ENCODE measurements around the gene WASHC2C. TPM values are rescaled to one million over a fixed set of nuclear protein-coding genes. Genes with fewer than 3 reads are reported as not detected.
"Not testable (repeated sequence)": the region's sequence is repeated elsewhere in the genome, so short reads cannot be mapped to it uniquely, and the experiment has no call there.

WASHC2C gene
- total RNA-seq: 30.3 TPM
- long read RNA-seq, full-length matches to known transcripts: 44 of 103 reads
- long read RNA-seq, partial matches to known transcripts: 9 of 103 reads
- long read RNA-seq, other reads (novel, unspliced or antisense): 50 of 103 reads

- peak; percentile 91 for DNase-seq
- H3K27ac ChIP-seq (replicated peaks): peak within 1 kb of the TSS; percentile 84
- H3K4me3 ChIP-seq: peak within 1 kb of the TSS; percentile 80
- H3K9me3 ChIP-seq (replicated peaks); intact Hi-C loops (cut with micrococcal nuclease); H3K36me3 ChIP-seq; H3K4me1 ChIP-seq; H3K27me3 ChIP-seq (ENCODE audit: low read depth): not testable (repeated sequence)
Measured at GRCh38 chr10:45726703-45727420, at the start of gene WASHC2C. Gene WASHC2C, plus strand, starts transcription at chr10:45727266. Its CDS starts 52 bp downstream, at chr10:45727318.

- H3K27ac ChIP-seq (replicated peaks); H3K36me3 ChIP-seq; H3K4me3 ChIP-seq; intact Hi-C loops (cut with micrococcal nuclease); DNase-seq; H3K9me3 ChIP-seq (replicated peaks); H3K4me1 ChIP-seq; H3K27me3 ChIP-seq (ENCODE audit: low read depth): not testable (repeated sequence)
Measured at GRCh38 chr10:45678467-45678866, 48.6 kb upstream of the WASHC2C start.

- H3K4me3 ChIP-seq; intact Hi-C loops (cut with micrococcal nuclease); H3K27me3 ChIP-seq (ENCODE audit: low read depth); DNase-seq; H3K27ac ChIP-seq (replicated peaks); H3K9me3 ChIP-seq (replicated peaks); H3K36me3 ChIP-seq; H3K4me1 ChIP-seq: not testable (repeated sequence)
Measured at GRCh38 chr10:45710200-45710796, 16.8 kb upstream of the WASHC2C start.

- H3K27me3 ChIP-seq (ENCODE audit: low read depth); H3K9me3 ChIP-seq (replicated peaks); H3K4me3 ChIP-seq; H3K27ac ChIP-seq (replicated peaks); intact Hi-C loops (cut with micrococcal nuclease); DNase-seq; H3K36me3 ChIP-seq; H3K4me1 ChIP-seq: not testable (repeated sequence)
Measured at GRCh38 chr10:45711223-45711622, 15.8 kb upstream of the WASHC2C start.

- H3K27me3 ChIP-seq (ENCODE audit: low read depth); H3K27ac ChIP-seq (replicated peaks); DNase-seq; intact Hi-C loops (cut with micrococcal nuclease); H3K36me3 ChIP-seq; H3K4me3 ChIP-seq; H3K9me3 ChIP-seq (replicated peaks); H3K4me1 ChIP-seq: not testable (repeated sequence)
Measured at GRCh38 chr10:45717053-45717452, 10.0 kb upstream of the WASHC2C start.

GRCh38 chr10:45717642-45718041 is 9.4 kb upstream of the WASHC2C start:
- H3K27ac ChIP-seq (replicated peaks); H3K4me1 ChIP-seq; H3K36me3 ChIP-seq; DNase-seq; H3K4me3 ChIP-seq; H3K9me3 ChIP-seq (replicated peaks); intact Hi-C loops (cut with micrococcal nuclease); H3K27me3 ChIP-seq (ENCODE audit: low read depth): not testable (repeated sequence)

GRCh38 chr10:45721503-45721902 is 5.6 kb upstream of the WASHC2C start:
- intact Hi-C loops (cut with micrococcal nuclease); H3K9me3 ChIP-seq (replicated peaks); H3K4me3 ChIP-seq; H3K27ac ChIP-seq (replicated peaks); H3K36me3 ChIP-seq; DNase-seq; H3K27me3 ChIP-seq (ENCODE audit: low read depth); H3K4me1 ChIP-seq: not testable (repeated sequence)

- H3K27me3 ChIP-seq (ENCODE audit: low read depth); H3K27ac ChIP-seq (replicated peaks); H3K36me3 ChIP-seq; H3K4me1 ChIP-seq; DNase-seq; intact Hi-C loops (cut with micrococcal nuclease); H3K4me3 ChIP-seq; H3K9me3 ChIP-seq (replicated peaks): not testable (repeated sequence)
Measured at GRCh38 chr10:45723851-45724250, 3.2 kb upstream of the WASHC2C start.

GRCh38 chr10:45727421-45727965 is 427 bp downstream of the WASHC2C start:
- intact Hi-C loops (cut with micrococcal nuclease); H3K27me3 ChIP-seq (ENCODE audit: low read depth); H3K4me1 ChIP-seq; DNase-seq; H3K9me3 ChIP-seq (replicated peaks); H3K36me3 ChIP-seq: not testable (repeated sequence)
- Histone ChIP-seq H3K4me3 (peak overlapping the region; percentile 80), H3K27ac (replicated peaks) (peak overlapping the region; percentile 84)

GRCh38 chr10:45734449-45734848 is 7.4 kb downstream of the WASHC2C start:
- H3K27ac ChIP-seq (replicated peaks); H3K9me3 ChIP-seq (replicated peaks); intact Hi-C loops (cut with micrococcal nuclease): not testable (repeated sequence)

More at GRCh38 chr10:45734449-45734848, 7.4 kb downstream of the WASHC2C start:
- not testable (repeated sequence) for DNase-seq; H3K4me1 ChIP-seq; H3K27me3 ChIP-seq (ENCODE audit: low read depth); H3K4me3 ChIP-seq
- peaks cover 14% of the 10 kb centered on the region for H3K36me3 ChIP-seq

Data from left ventricle myocardium inferior (tissue), 1 donor.